ENCODE data around the gene RPL18A.

DNA sequence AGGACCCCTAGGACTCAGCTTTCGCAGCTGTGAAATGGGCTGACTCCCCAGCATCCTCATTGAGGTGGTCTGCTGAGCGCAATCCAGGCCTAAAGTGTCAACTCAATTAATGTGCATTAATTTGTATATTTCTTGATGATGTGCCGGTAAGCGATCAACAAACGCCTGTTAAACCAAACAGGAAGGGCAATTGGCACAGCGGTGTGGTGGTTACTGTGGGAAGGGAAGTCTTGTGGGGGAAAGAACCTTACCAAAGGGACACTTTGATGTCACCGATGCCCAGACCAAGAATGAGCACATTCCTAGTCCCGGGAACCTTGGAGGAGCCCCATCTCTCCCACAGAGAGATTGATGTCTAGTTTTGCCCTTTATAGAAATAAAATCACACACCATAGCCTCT lies 13.6 kb upstream of the RPL18A start:
- no peak for TF ChIP-seq CTCF (IDR thresholded peaks at IDR 0.05)
- no peak for TF ChIP-seq POLR2A (IDR thresholded peaks at IDR 0.05)

Data from upper lobe of left lung (tissue), 4 donors.